HEK293 (cell line): Measurements from ENCODE around the gene EPHB1.

Experiments used
- CTCF ChIA-PET: fragments of 350-600 bp; formaldehyde crosslinking; extraction: SDS; loops from one replicate; lab custom pipeline; 2021; ENCODE audit warnings: antibody characterized with exemption; lab: Yijun Ruan, JAX
- POLR2A ChIA-PET: fragments of 300-600 bp; formaldehyde crosslinking; extraction: SDS; loops from one replicate; lab custom pipeline; 2020; ENCODE audit warnings: antibody characterized with exemption, inconsistent platforms; lab: Yijun Ruan, JAX
- H3K27ac ChIP-seq: fragments of 200-500 bp; sonication (Bioruptor generic); 2 replicates; pipeline ENCODE4 v1.5.1; 2014; ENCODE audit warnings: low read depth, low read length, control low read depth, inconsistent platforms; ENCODE audit errors: extremely low read depth
- H3K36me3 ChIP-seq, 2 experiments: fragments of 200-500 bp in 1 of 2; sonication (Bioruptor generic) in 1 of 2; 1 replicate in 1 of 2; 2 replicates in 1 of 2; pipeline ENCODE4 v1.5.1; 2014 to 2017; ENCODE audit warnings: inconsistent platforms in 2 of 2, low read length in 2 of 2; ENCODE audit not compliant: control insufficient read depth in 2 of 2, insufficient read depth in 1 of 2
- H3K4me1 ChIP-seq: fragments of 200-500 bp; sonication (Bioruptor generic); 2 replicates; pipeline ENCODE4 v1.5.1; 2014; ENCODE audit warnings: mild to moderate bottlenecking, low read length, inconsistent platforms; ENCODE audit not compliant: control insufficient read depth, insufficient read depth
- H3K4me3 ChIP-seq: 2 replicates; pipeline ENCODE4 v1.5.1; 2011; ENCODE audit warnings: low read depth, mild to moderate bottlenecking, control low read depth, low read length, moderate library complexity
- H3K9me3 ChIP-seq: fragments of 200-500 bp; sonication (Bioruptor generic); 2 replicates; pipeline ENCODE4 v1.5.1; 2014; ENCODE audit warnings: low read depth, low read length, inconsistent platforms; ENCODE audit not compliant: control insufficient read depth, insufficient read depth
- ELK4 ChIP-seq: IDR thresholded peaks from 2 replicates; pipeline ENCODE4 v1.6.1; 2011; ENCODE audit warnings: mild to moderate bottlenecking, low read depth, low read length, borderline replicate concordance
- HOXD13 ChIP-seq: sonication (generic); formaldehyde crosslinking; IDR thresholded peaks from 2 replicates; pipeline ENCODE4 v1.8.0; 2022; ENCODE audit warnings: missing genetic modification reagents, borderline replicate concordance
- KLF10 ChIP-seq: fragments of 450-650 bp; IDR thresholded peaks from 2 replicates; pipeline ENCODE4 v1.5.1; 2018; ENCODE audit warnings: missing biosample characterization, mild to moderate bottlenecking, missing genetic modification characterization
- PRDM10 ChIP-seq: fragments of 450-650 bp; formaldehyde crosslinking; IDR thresholded peaks from 2 replicates; pipeline ENCODE4 v1.5.1; 2016; ENCODE audit warnings: missing biosample characterization, missing genetic modification characterization
- RBAK ChIP-seq: fragments of 450-650 bp; formaldehyde crosslinking; IDR thresholded peaks from 2 replicates; pipeline ENCODE4 v1.5.1; 2016; ENCODE audit warnings: missing biosample characterization, missing genetic modification characterization
- SCRT1 ChIP-seq: fragments of 450-650 bp; formaldehyde crosslinking; IDR thresholded peaks from 2 replicates; pipeline ENCODE4 v1.5.1; 2016; ENCODE audit warnings: missing biosample characterization, missing genetic modification characterization, borderline replicate concordance
- TCF7L2 ChIP-seq: IDR thresholded peaks from 2 replicates; pipeline ENCODE4 v1.6.1; 2011; ENCODE audit warnings: low read depth, mild to moderate bottlenecking, inconsistent platforms, low read length, moderate library complexity, borderline replicate concordance
- WT1 ChIP-seq: fragments of 450-650 bp; formaldehyde crosslinking; IDR thresholded peaks from 2 replicates; pipeline ENCODE4 v1.5.1; 2016; ENCODE audit warnings: missing biosample characterization, missing genetic modification characterization
- ZBTB17 ChIP-seq: fragments of 450-650 bp; formaldehyde crosslinking; IDR thresholded peaks from 2 replicates; pipeline ENCODE4 v1.5.1; 2016; ENCODE audit warnings: missing biosample characterization, missing genetic modification characterization
- ZNF138 ChIP-seq: fragments of 450-650 bp; formaldehyde crosslinking; IDR thresholded peaks from 2 replicates; pipeline ENCODE4 v1.5.1; 2016; ENCODE audit warnings: missing biosample characterization, missing genetic modification characterization, borderline replicate concordance
- ZNF248 ChIP-seq: fragments of 450-650 bp; formaldehyde crosslinking; IDR thresholded peaks from 2 replicates; pipeline ENCODE4 v1.5.1; 2017; ENCODE audit warnings: missing biosample characterization, missing genetic modification characterization
- ZNF335 ChIP-seq: fragments of 450-650 bp; formaldehyde crosslinking; conservative IDR thresholded peaks from 2 replicates; pipeline ENCODE4 v1.5.1; 2016; ENCODE audit warnings: missing biosample characterization, missing genetic modification characterization
- ZNF48 ChIP-seq: fragments of 450-650 bp; formaldehyde crosslinking; IDR thresholded peaks from 2 replicates; pipeline ENCODE4 v1.5.1; 2016; ENCODE audit warnings: missing biosample characterization, missing genetic modification characterization
- ZNF501 ChIP-seq: fragments of 450-650 bp; formaldehyde crosslinking; IDR thresholded peaks from 2 replicates; pipeline ENCODE4 v1.5.1; 2016; ENCODE audit warnings: missing biosample characterization, missing genetic modification characterization
- ZNF571 ChIP-seq: fragments of 450-650 bp; formaldehyde crosslinking; IDR thresholded peaks from 2 replicates; pipeline ENCODE4 v1.5.0; 2017; ENCODE audit warnings: missing biosample characterization, missing genetic modification characterization
- ZNF596 ChIP-seq: fragments of 450-650 bp; IDR thresholded peaks from 2 replicates; pipeline ENCODE4 v1.5.0; 2018; ENCODE audit warnings: missing biosample characterization, mild to moderate bottlenecking, missing genetic modification characterization, moderate library complexity
- ZNF621 ChIP-seq: fragments of 450-650 bp; formaldehyde crosslinking; IDR thresholded peaks from 2 replicates; pipeline ENCODE4 v1.5.1; 2017; ENCODE audit warnings: missing biosample characterization, missing genetic modification characterization
- ZNF830 ChIP-seq: fragments of 450-650 bp; IDR thresholded peaks from 2 replicates; pipeline ENCODE4 v1.5.0; 2018; ENCODE audit warnings: missing biosample characterization, missing genetic modification characterization, low read depth, mild to moderate bottlenecking, moderate library complexity
- ZSCAN16 ChIP-seq: fragments of 450-650 bp; formaldehyde crosslinking; IDR thresholded peaks from 2 replicates; pipeline ENCODE4 v1.5.1; 2016; ENCODE audit warnings: missing biosample characterization, missing genetic modification characterization

The EPHB1 gene

DNA sequence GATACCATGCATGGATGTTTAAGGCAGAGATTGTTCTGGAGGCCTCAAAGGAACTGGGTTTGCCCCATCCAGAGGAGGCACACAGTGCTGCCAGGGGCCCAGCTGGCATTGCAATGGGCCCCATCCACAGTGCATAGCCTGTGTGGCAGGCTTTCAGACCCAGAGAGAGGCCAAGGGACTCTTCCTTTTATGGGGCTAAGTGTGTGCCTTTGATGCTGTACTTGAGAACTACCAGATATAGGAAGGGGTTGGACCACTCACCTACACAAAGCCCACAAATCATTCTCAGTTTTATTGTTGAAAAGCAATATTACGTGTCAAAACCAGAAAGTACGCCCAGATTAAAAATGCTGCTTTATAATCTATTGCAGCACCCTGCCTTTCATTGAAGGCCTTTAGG is 134.9 kb downstream of the EPHB1 start (continued):
- TF ChIP-seq ELK4: no peak
- TF ChIP-seq, all 188 proteins: peak for 0

- Histone ChIP-seq H3K27ac (no peak overlapping the region), H3K4me1 (no peaks in the 10 kb centered on the region), H3K36me3 (no peaks in the 10 kb centered on the region), H3K4me3 (no peak overlapping the region), H3K9me3 (no peaks in the 10 kb centered on the region)
- TF ChIP-seq ZSCAN16: no peak
- no peak for TF ChIP-seq SCRT1 (tag by site-specific recombination)
- TF ChIP-seq KLF10 (tag by site-specific recombination): no peak
- no peak for TF ChIP-seq ZNF501 (tag by site-specific recombination)
- no peak for TF ChIP-seq ZBTB17 (tag by site-specific recombination)
- TF ChIP-seq ZNF621 (tag by site-specific recombination): no peak
- TF ChIP-seq ZNF48 (tag by site-specific recombination): no peak
- no peak for TF ChIP-seq ZNF830
- TF ChIP-seq WT1 (tag by site-specific recombination): no peak
- TF ChIP-seq ZNF248 (tag by site-specific recombination): no peak
- no peak for TF ChIP-seq RBAK (tag by site-specific recombination)
- TF ChIP-seq ZNF335: no peak
- POLR2A ChIA-PET: no interaction called here
- CTCF ChIA-PET: no interaction called here
Measured at GRCh38 chr3:134931045-134931785, 136.2 kb downstream of the EPHB1 start.

DNA sequence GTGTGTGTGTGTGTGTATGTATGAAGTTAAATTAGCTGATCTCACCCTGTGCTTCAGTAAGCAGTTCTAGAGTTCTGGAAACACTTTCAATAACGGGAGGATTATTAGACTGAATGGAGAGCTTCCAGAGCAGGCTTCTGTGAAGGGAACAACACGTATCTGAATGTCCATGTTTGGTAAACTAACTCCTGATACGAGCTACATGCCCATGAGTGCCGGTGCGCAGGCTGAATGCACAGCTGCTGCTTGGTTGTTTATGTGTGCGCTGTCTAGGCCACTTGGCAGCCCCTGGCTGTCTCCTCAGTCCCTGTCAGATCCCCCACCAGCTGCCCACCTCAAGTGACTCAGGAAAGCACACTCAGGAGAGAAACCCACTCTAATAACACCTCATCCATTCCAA is 137.0 kb downstream of the EPHB1 start:
- CTCF ChIA-PET: no interaction called here
- no peaks in the 10 kb centered on the region for H3K4me1 ChIP-seq
- POLR2A ChIA-PET: no interaction called here
- no peak for TF ChIP-seq ZNF571 (tag by site-specific recombination)
- TF ChIP-seq HOXD13 (CRISPR knock-in tag): no peak
- TF ChIP-seq TCF7L2: no peak
- TF ChIP-seq PRDM10 (tag by site-specific recombination): no peak
- no peak for TF ChIP-seq ZNF138 (tag by site-specific recombination)
- no peak for TF ChIP-seq ZNF501 (tag by site-specific recombination)
- TF ChIP-seq ZNF596 (tag by site-specific recombination): no peak
- no peaks in the 10 kb centered on the region for H3K36me3 ChIP-seq
- no peak overlapping the region for H3K4me3 ChIP-seq
- H3K9me3 ChIP-seq: no peaks in the 10 kb centered on the region
- H3K27ac ChIP-seq: no peak overlapping the region
